ENCODE measurements around the gene TBC1D21.

TBC1D21 gene

GRCh38 chr15:73844356-73844755, 29.0 kb upstream of the TBC1D21 start:
- H3K27me3 ChIP-seq (ENCODE audit: control insufficient read depth, insufficient read depth, low read length): peaks cover 8% of the 10 kb centered on the region; the same call in 1 of the 2 replicates
- no peaks in the 10 kb centered on the region for H3K36me3 ChIP-seq (ENCODE audit: control insufficient read depth, insufficient read depth, low read length)
- no peak overlapping the region for H3K9ac ChIP-seq (ENCODE audit: low read length)
- peaks cover 10% of the 10 kb centered on the region for H3K4me1 ChIP-seq (ENCODE audit: control insufficient read depth, insufficient read depth, low read length)
- no peak overlapping the region for H3K27ac ChIP-seq (ENCODE audit: low read depth, low read length)
- no peak overlapping the region for H3K4me3 ChIP-seq (ENCODE audit: low read depth, low read length)
- H3K9me3 ChIP-seq (ENCODE audit: control insufficient read depth, insufficient read depth, low read depth, low read length): no peaks in the 10 kb centered on the region

GRCh38 chr15:73845507-73845906, 27.9 kb upstream of the TBC1D21 start:
- Histone ChIP-seq H3K9ac (ENCODE audit: low read length) (no peak overlapping the region), H3K9me3 (ENCODE audit: control insufficient read depth, insufficient read depth, low read depth, low read length) (no peaks in the 10 kb centered on the region), H3K27ac (ENCODE audit: low read depth, low read length) (no peak overlapping the region), H3K4me1 (ENCODE audit: control insufficient read depth, insufficient read depth, low read length) (peaks cover 10% of the 10 kb centered on the region), H3K27me3 (ENCODE audit: control insufficient read depth, insufficient read depth, low read length) (peaks cover 3% of the 10 kb centered on the region; the same call in 1 of the 2 replicates), H3K4me3 (ENCODE audit: low read depth, low read length) (no peak overlapping the region), H3K36me3 (ENCODE audit: control insufficient read depth, insufficient read depth, low read length) (no peaks in the 10 kb centered on the region)

- Histone ChIP-seq H3K27me3 (ENCODE audit: control insufficient read depth, insufficient read depth, low read length) (peaks cover under 1% of the 10 kb centered on the region; the same call in 1 of the 2 replicates), H3K9ac (ENCODE audit: low read length) (no peak overlapping the region), H3K4me1 (ENCODE audit: control insufficient read depth, insufficient read depth, low read length) (peaks cover 10% of the 10 kb centered on the region), H3K4me3 (ENCODE audit: low read depth, low read length) (no peak overlapping the region), H3K36me3 (ENCODE audit: control insufficient read depth, insufficient read depth, low read length) (no peaks in the 10 kb centered on the region), H3K27ac (ENCODE audit: low read depth, low read length) (no peak overlapping the region), H3K9me3 (ENCODE audit: control insufficient read depth, insufficient read depth, low read depth, low read length) (no peaks in the 10 kb centered on the region)
Measured at GRCh38 chr15:73845907-73846306, 27.5 kb upstream of the TBC1D21 start.

- Histone ChIP-seq H3K27ac (ENCODE audit: low read depth, low read length) (no peak overlapping the region), H3K4me1 (ENCODE audit: control insufficient read depth, insufficient read depth, low read length) (no peaks in the 10 kb centered on the region), H3K4me3 (ENCODE audit: low read depth, low read length) (no peak overlapping the region), H3K27me3 (ENCODE audit: control insufficient read depth, insufficient read depth, low read length) (no peaks in the 10 kb centered on the region), H3K9me3 (ENCODE audit: control insufficient read depth, insufficient read depth, low read depth, low read length) (no peaks in the 10 kb centered on the region), H3K36me3 (ENCODE audit: control insufficient read depth, insufficient read depth, low read length) (no peaks in the 10 kb centered on the region), H3K9ac (ENCODE audit: low read length) (no peak overlapping the region)
Measured at GRCh38 chr15:73849641-73850040, 23.7 kb upstream of the TBC1D21 start.

- Histone ChIP-seq H3K9ac (ENCODE audit: low read length) (no peak overlapping the region), H3K9me3 (ENCODE audit: control insufficient read depth, insufficient read depth, low read depth, low read length) (no peaks in the 10 kb centered on the region), H3K36me3 (ENCODE audit: control insufficient read depth, insufficient read depth, low read length) (no peaks in the 10 kb centered on the region), H3K4me1 (ENCODE audit: control insufficient read depth, insufficient read depth, low read length) (no peaks in the 10 kb centered on the region; the same call in 1 of the 2 replicates), H3K27ac (ENCODE audit: low read depth, low read length) (no peak overlapping the region), H3K4me3 (ENCODE audit: low read depth, low read length) (no peak overlapping the region), H3K27me3 (ENCODE audit: control insufficient read depth, insufficient read depth, low read length) (no peaks in the 10 kb centered on the region)
Measured at GRCh38 chr15:73850228-73850627, 23.1 kb upstream of the TBC1D21 start.

GRCh38 chr15:73851689-73852088, 21.7 kb upstream of the TBC1D21 start:
- Histone ChIP-seq H3K36me3 (ENCODE audit: control insufficient read depth, insufficient read depth, low read length) (no peaks in the 10 kb centered on the region), H3K4me1 (ENCODE audit: control insufficient read depth, insufficient read depth, low read length) (peaks cover 9% of the 10 kb centered on the region; the same call in 1 of the 2 replicates), H3K9me3 (ENCODE audit: control insufficient read depth, insufficient read depth, low read depth, low read length) (no peaks in the 10 kb centered on the region), H3K4me3 (ENCODE audit: low read depth, low read length) (no peak overlapping the region), H3K9ac (ENCODE audit: low read length) (no peak overlapping the region), H3K27me3 (ENCODE audit: control insufficient read depth, insufficient read depth, low read length) (no peaks in the 10 kb centered on the region), H3K27ac (ENCODE audit: low read depth, low read length) (no peak overlapping the region)

GRCh38 chr15:73852507-73852906, 20.9 kb upstream of the TBC1D21 start:
- Histone ChIP-seq H3K27me3 (ENCODE audit: control insufficient read depth, insufficient read depth, low read length) (no peaks in the 10 kb centered on the region), H3K9ac (ENCODE audit: low read length) (no peak overlapping the region), H3K36me3 (ENCODE audit: control insufficient read depth, insufficient read depth, low read length) (no peaks in the 10 kb centered on the region)

GRCh38 chr15:73854265-73854664, 19.1 kb upstream of the TBC1D21 start:
- Histone ChIP-seq H3K9me3 (ENCODE audit: control insufficient read depth, insufficient read depth, low read depth, low read length) (0 out of 2 replicates have a peak, but pooled peaks cover 3% of the 10 kb centered on the region), H3K36me3 (ENCODE audit: control insufficient read depth, insufficient read depth, low read length) (no peaks in the 10 kb centered on the region), H3K27ac (ENCODE audit: low read depth, low read length) (no peak overlapping the region), H3K4me3 (ENCODE audit: low read depth, low read length) (no peak overlapping the region), H3K9ac (ENCODE audit: low read length) (no peak overlapping the region), H3K27me3 (ENCODE audit: control insufficient read depth, insufficient read depth, low read length) (no peaks in the 10 kb centered on the region), H3K4me1 (ENCODE audit: control insufficient read depth, insufficient read depth, low read length) (peaks cover 15% of the 10 kb centered on the region; the same call in 1 of the 2 replicates)

More at GRCh38 chr15:73852507-73852906, 20.9 kb upstream of the TBC1D21 start:
- Histone ChIP-seq H3K4me1 (ENCODE audit: control insufficient read depth, insufficient read depth, low read length) (peaks cover 15% of the 10 kb centered on the region; the same call in 1 of the 2 replicates), H3K27ac (ENCODE audit: low read depth, low read length) (no peak overlapping the region), H3K4me3 (ENCODE audit: low read depth, low read length) (no peak overlapping the region), H3K9me3 (ENCODE audit: control insufficient read depth, insufficient read depth, low read depth, low read length) (no peaks in the 10 kb centered on the region)

- Histone ChIP-seq H3K4me1 (ENCODE audit: control insufficient read depth, insufficient read depth, low read length) (peaks cover 15% of the 10 kb centered on the region; the same call in 1 of the 2 replicates), H3K9me3 (ENCODE audit: control insufficient read depth, insufficient read depth, low read depth, low read length) (0 out of 2 replicates have a peak, but pooled peaks cover 3% of the 10 kb centered on the region), H3K36me3 (ENCODE audit: control insufficient read depth, insufficient read depth, low read length) (no peaks in the 10 kb centered on the region), H3K9ac (ENCODE audit: low read length) (no peak overlapping the region), H3K4me3 (ENCODE audit: low read depth, low read length) (no peak overlapping the region), H3K27ac (ENCODE audit: low read depth, low read length) (no peak overlapping the region), H3K27me3 (ENCODE audit: control insufficient read depth, insufficient read depth, low read length) (no peaks in the 10 kb centered on the region)
Measured at GRCh38 chr15:73856458-73857192, 16.7 kb upstream of the TBC1D21 start.

GRCh38 chr15:73857193-73857920, 16.0 kb upstream of the TBC1D21 start:
- H3K4me1 ChIP-seq (ENCODE audit: control insufficient read depth, insufficient read depth, low read length): peaks cover 15% of the 10 kb centered on the region
- H3K9me3 ChIP-seq (ENCODE audit: control insufficient read depth, insufficient read depth, low read depth, low read length): 0 out of 2 replicates have a peak, but pooled peaks cover 3% of the 10 kb centered on the region
- H3K27ac ChIP-seq (ENCODE audit: low read depth, low read length): no peak overlapping the region
- H3K4me3 ChIP-seq (ENCODE audit: low read depth, low read length): no peak overlapping the region
- no peaks in the 10 kb centered on the region for H3K36me3 ChIP-seq (ENCODE audit: control insufficient read depth, insufficient read depth, low read length)
- no peak overlapping the region for H3K9ac ChIP-seq (ENCODE audit: low read length)
- no peaks in the 10 kb centered on the region for H3K27me3 ChIP-seq (ENCODE audit: control insufficient read depth, insufficient read depth, low read length)

GRCh38 chr15:73858062-73858461, 15.3 kb upstream of the TBC1D21 start:
- Histone ChIP-seq H3K36me3 (ENCODE audit: control insufficient read depth, insufficient read depth, low read length) (no peaks in the 10 kb centered on the region), H3K9ac (ENCODE audit: low read length) (no peak overlapping the region), H3K27ac (ENCODE audit: low read depth, low read length) (no peak overlapping the region), H3K27me3 (ENCODE audit: control insufficient read depth, insufficient read depth, low read length) (no peaks in the 10 kb centered on the region), H3K4me3 (ENCODE audit: low read depth, low read length) (no peak overlapping the region), H3K9me3 (ENCODE audit: control insufficient read depth, insufficient read depth, low read depth, low read length) (0 out of 2 replicates have a peak, but pooled peaks cover 3% of the 10 kb centered on the region), H3K4me1 (ENCODE audit: control insufficient read depth, insufficient read depth, low read length) (peaks cover 15% of the 10 kb centered on the region)

Data from HUES6 (cell line).